ENCODE measurements around the gene NPHP1. TPM values are rescaled to one million over a fixed set of nuclear protein-coding genes. Genes with fewer than 3 reads are reported as not detected.
"Not testable (repeated sequence)": the region's sequence is repeated elsewhere in the genome, so short reads cannot be mapped to it uniquely, and the experiment has no call there.

NPHP1 gene
- total RNA-seq, 2 donors from 2014 or later, result 3.1 to 4.0 TPM

DNA sequence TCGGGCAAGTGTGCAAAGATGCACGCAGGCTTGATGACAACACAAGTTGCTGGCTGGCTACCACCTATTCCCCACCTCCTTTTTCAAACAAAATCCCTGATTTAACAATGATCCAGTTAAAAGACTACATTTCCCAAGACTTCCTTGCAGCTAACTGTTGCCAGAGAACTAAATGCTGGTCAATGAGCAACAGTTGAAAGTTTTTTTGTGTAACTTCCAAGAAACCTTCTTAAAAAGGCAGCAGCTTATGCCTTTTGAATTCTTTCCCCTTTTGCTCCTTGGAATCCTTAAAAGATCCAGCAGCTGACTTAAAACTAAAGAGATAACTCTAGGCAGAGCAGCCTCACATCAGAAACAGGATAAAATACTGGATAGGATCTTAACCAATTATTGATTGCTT is 38.5 kb downstream of the NPHP1 start:
- H3K27me3 ChIP-seq, result no peaks in the 10 kb centered on the region
- H3K27ac ChIP-seq, result no peak overlapping the region
- no peak for DNase-seq (ENCODE audit: low spot score)
- no peaks in the 10 kb centered on the region for H3K4me1 ChIP-seq
- TF ChIP-seq, protein P1, sequence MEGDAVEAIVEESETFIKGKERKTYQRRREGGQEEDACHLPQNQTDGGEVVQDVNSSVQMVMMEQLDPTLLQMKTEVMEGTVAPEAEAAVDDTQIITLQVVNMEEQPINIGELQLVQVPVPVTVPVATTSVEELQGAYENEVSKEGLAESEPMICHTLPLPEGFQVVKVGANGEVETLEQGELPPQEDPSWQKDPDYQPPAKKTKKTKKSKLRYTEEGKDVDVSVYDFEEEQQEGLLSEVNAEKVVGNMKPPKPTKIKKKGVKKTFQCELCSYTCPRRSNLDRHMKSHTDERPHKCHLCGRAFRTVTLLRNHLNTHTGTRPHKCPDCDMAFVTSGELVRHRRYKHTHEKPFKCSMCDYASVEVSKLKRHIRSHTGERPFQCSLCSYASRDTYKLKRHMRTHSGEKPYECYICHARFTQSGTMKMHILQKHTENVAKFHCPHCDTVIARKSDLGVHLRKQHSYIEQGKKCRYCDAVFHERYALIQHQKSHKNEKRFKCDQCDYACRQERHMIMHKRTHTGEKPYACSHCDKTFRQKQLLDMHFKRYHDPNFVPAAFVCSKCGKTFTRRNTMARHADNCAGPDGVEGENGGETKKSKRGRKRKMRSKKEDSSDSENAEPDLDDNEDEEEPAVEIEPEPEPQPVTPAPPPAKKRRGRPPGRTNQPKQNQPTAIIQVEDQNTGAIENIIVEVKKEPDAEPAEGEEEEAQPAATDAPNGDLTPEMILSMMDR (IDR thresholded peaks at IDR 0.05), result no peak
- H3K9me3 ChIP-seq, result no peaks in the 10 kb centered on the region
- H3K36me3 ChIP-seq, result no peaks in the 10 kb centered on the region
- H3K4me3 ChIP-seq, result no peak overlapping the region

DNA sequence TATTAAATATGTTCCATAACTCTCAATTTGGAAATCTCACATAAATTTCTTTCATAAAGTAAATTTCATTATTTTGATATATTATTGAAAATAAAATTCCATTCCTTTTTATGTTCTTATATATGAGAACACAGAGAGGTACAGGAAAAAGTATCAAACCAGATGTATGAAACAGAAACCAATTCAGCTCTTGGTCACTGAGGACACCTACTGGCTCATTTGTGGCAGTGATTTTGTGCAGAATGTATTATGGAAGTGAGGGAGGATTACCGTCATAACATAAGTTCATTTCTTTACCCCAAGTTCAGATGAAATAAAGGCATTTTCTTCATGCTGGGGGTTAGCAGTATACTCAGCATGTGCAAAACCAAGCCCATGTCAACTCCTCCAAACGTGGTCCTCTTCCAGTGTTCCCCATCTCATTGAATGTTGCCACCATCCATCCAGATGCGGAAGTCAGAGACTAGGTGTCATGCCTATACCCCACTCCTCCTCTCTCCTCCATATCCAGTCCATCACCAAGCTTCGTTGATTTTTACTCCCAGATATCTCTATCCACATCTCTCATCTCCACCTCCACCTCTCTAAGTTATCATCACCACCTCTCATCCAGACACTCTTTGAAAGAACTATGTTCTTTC is 47.5 kb downstream of the NPHP1 start:
- Histone ChIP-seq H3K36me3 (no peaks in the 10 kb centered on the region), H3K27ac (no peak overlapping the region), H3K27me3 (no peaks in the 10 kb centered on the region), H3K9me3 (peaks cover 0 to 7% of the 10 kb centered on the region in 2 donors), H3K4me1 (peaks cover 0 to 3% of the 10 kb centered on the region in 2 donors), H3K4me3 (no peak overlapping the region)
- TF ChIP-seq, protein P1 (IDR thresholded peaks at IDR 0.05), result peak; percentile 65 to 94
- no peak for DNase-seq (ENCODE audit: low spot score)

DNA sequence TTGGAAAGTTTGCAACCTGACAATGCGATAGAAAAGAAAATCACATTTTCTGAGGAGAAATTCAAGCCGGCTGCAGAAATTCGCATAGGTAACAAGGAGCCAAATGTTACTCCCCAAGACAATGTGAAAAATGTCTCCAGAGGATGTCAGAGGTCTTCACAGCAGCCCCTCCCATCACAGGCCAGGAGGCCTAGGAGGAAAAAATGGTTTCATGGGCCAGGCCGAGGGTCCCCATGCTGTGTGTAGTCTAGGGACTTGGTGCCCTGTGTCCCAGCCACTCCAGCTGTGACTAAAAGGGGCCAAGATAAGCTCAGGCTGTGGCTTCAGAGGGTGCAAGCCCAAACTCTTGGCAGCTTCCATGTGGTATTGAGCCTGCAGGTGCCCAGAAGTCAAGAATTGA is 50.0 kb downstream of the NPHP1 start:
- H3K36me3 ChIP-seq; H3K27ac ChIP-seq; H3K27me3 ChIP-seq; H3K9me3 ChIP-seq; DNase-seq (ENCODE audit: low spot score); H3K4me1 ChIP-seq; H3K4me3 ChIP-seq: not testable (repeated sequence)

DNA sequence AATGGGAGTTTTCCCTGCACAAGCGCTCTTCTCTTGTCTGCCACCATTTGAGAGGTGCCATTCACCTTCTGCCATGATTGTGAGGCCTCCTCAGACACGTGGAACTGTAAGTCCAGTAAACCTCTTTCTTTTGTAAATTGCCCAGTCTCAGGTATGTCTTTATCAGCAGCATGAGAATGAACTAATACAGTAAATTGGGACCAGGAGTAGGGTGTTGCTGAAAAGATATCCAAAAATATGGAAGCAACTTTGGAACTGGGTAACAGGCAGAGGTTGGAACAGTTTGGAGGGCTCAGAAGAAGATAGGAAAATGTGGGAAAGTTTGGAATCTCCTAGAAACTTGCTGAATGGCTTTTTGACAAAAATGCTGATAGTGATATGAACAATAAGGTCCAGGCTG is 50.6 kb downstream of the NPHP1 start:
- H3K36me3 ChIP-seq; H3K27ac ChIP-seq; H3K27me3 ChIP-seq; H3K9me3 ChIP-seq; H3K4me3 ChIP-seq; H3K4me1 ChIP-seq; DNase-seq (ENCODE audit: low spot score): not testable (repeated sequence)

DNA sequence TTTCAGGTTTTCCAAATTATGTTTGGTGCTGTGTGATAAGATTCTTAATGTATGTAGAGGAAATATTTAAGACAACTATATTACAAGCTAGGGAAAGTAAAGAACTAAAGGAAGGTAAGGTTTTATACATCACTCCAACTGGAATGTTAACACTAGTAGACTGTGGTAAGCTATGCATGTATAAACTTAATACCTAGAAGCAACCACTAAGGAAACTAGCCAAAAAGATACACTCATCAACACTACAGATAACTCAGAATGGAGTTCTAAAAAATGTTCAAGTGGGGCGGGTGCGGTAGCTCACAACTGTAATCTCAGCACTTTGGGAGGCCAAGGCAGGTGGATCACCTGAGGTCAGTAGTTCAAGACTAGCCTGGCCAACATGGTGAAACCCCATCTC is 51.4 kb downstream of the NPHP1 start:
- peaks cover 0 to 7% of the 10 kb centered on the region in 2 donors for H3K9me3 ChIP-seq
- no peaks in the 10 kb centered on the region for H3K36me3 ChIP-seq
- H3K4me3 ChIP-seq, result no peak overlapping the region
- peaks cover 0 to 3% of the 10 kb centered on the region in 2 donors for H3K4me1 ChIP-seq
- no peak overlapping the region for H3K27ac ChIP-seq
- DNase-seq (ENCODE audit: low spot score), result no peak
- TF ChIP-seq, protein P1 (IDR thresholded peaks at IDR 0.05), result no peak
- H3K27me3 ChIP-seq, result no peaks in the 10 kb centered on the region

DNA sequence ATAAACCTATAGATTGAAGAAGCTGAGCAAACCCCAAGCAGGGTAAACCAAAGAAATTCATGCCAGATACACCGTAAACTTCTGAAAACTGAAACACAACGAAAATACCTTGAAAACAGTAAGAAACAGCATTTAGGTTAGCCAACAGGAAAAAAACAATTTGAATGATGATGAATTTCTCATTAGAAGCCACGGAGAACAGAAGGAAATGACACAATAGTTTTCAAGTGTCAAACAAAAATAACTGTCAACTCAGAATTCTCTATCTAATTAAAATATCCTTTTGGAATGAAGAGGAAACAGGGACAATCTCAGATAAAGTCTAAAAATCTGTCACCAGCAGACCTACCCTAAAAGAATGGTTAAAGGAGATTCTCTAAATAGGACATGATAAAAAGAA is 51.9 kb downstream of the NPHP1 start:
- peaks cover 0 to 7% of the 10 kb centered on the region in 2 donors for H3K9me3 ChIP-seq
- H3K27ac ChIP-seq, result no peak overlapping the region
- peaks cover 0 to 3% of the 10 kb centered on the region in 2 donors for H3K4me1 ChIP-seq
- H3K36me3 ChIP-seq, result no peaks in the 10 kb centered on the region
- no peak for DNase-seq (ENCODE audit: low spot score)
- no peaks in the 10 kb centered on the region for H3K27me3 ChIP-seq
- no peak overlapping the region for H3K4me3 ChIP-seq
- TF ChIP-seq, protein P1 (IDR thresholded peaks at IDR 0.05), result no peak

Data from right atrium auricular region (tissue), 2 donors.